ENCODE measurements around the gene DMD.

DMD gene

GRCh38 chrX:31836479-31836878, 1374.9 kb downstream of the DMD start:
- Mint-ChIP-seq H3K4me1 (no peaks in the 10 kb centered on the region), H3K36me3 (no peaks in the 10 kb centered on the region), H3K27ac (no peak overlapping the region), H3K27me3 (no peaks in the 10 kb centered on the region), H3K4me3 (no peak overlapping the region), H3K9me3 (no peaks in the 10 kb centered on the region)
- no peak for ATAC-seq

- no peaks in the 10 kb centered on the region for H3K4me1 Mint-ChIP-seq
- no peaks in the 10 kb centered on the region for H3K27me3 Mint-ChIP-seq
- no peak overlapping the region for H3K27ac Mint-ChIP-seq
- H3K9me3 Mint-ChIP-seq, result no peaks in the 10 kb centered on the region
- H3K36me3 Mint-ChIP-seq, result no peaks in the 10 kb centered on the region
- H3K4me3 Mint-ChIP-seq, result no peak overlapping the region
- ATAC-seq, result no peak
Observed at GRCh38 chrX:31832263-31832662, 1379.1 kb downstream of the DMD start.

- Mint-ChIP-seq H3K4me3 (no peak overlapping the region), H3K27ac (no peak overlapping the region), H3K4me1 (no peaks in the 10 kb centered on the region), H3K9me3 (no peaks in the 10 kb centered on the region), H3K36me3 (no peaks in the 10 kb centered on the region), H3K27me3 (no peaks in the 10 kb centered on the region)
- ATAC-seq, result no peak
Observed at GRCh38 chrX:31820430-31821210, 1390.7 kb downstream of the DMD start.

GRCh38 chrX:31819455-31819854, 1391.9 kb downstream of the DMD start:
- Mint-ChIP-seq H3K27me3 (no peaks in the 10 kb centered on the region), H3K27ac (no peak overlapping the region), H3K36me3 (no peaks in the 10 kb centered on the region), H3K4me3 (no peak overlapping the region), H3K9me3 (no peaks in the 10 kb centered on the region), H3K4me1 (no peaks in the 10 kb centered on the region)
- ATAC-seq, result no peak

GRCh38 chrX:31811106-31811505, 1400.2 kb downstream of the DMD start:
- Mint-ChIP-seq H3K27ac (no peak overlapping the region), H3K4me1 (no peaks in the 10 kb centered on the region), H3K27me3 (no peaks in the 10 kb centered on the region), H3K4me3 (no peak overlapping the region), H3K9me3 (no peaks in the 10 kb centered on the region), H3K36me3 (no peaks in the 10 kb centered on the region)
- ATAC-seq, result no peak

- no peaks in the 10 kb centered on the region for H3K36me3 Mint-ChIP-seq
- H3K4me3 Mint-ChIP-seq, result no peak overlapping the region
- no peaks in the 10 kb centered on the region for H3K27me3 Mint-ChIP-seq
- no peak overlapping the region for H3K27ac Mint-ChIP-seq
- no peaks in the 10 kb centered on the region for H3K4me1 Mint-ChIP-seq
- ATAC-seq, result no peak
- peaks cover 8% of the 10 kb centered on the region for H3K9me3 Mint-ChIP-seq
Observed at GRCh38 chrX:31808357-31808756, 1403.0 kb downstream of the DMD start.

- no peak overlapping the region for H3K27ac Mint-ChIP-seq
- no peaks in the 10 kb centered on the region for H3K36me3 Mint-ChIP-seq
- H3K9me3 Mint-ChIP-seq, result peaks cover 8% of the 10 kb centered on the region
- no peaks in the 10 kb centered on the region for H3K27me3 Mint-ChIP-seq
- H3K4me3 Mint-ChIP-seq, result no peak overlapping the region
- no peak for ATAC-seq
- H3K4me1 Mint-ChIP-seq, result no peaks in the 10 kb centered on the region
Observed at GRCh38 chrX:31807165-31807564, 1404.2 kb downstream of the DMD start.

- no peaks in the 10 kb centered on the region for H3K36me3 Mint-ChIP-seq
- no peak for ATAC-seq
- H3K27ac Mint-ChIP-seq, result no peak overlapping the region
- no peaks in the 10 kb centered on the region for H3K4me1 Mint-ChIP-seq
- H3K27me3 Mint-ChIP-seq, result no peaks in the 10 kb centered on the region
- peaks cover 8% of the 10 kb centered on the region for H3K9me3 Mint-ChIP-seq
- no peak overlapping the region for H3K4me3 Mint-ChIP-seq
Observed at GRCh38 chrX:31805781-31806180, 1405.6 kb downstream of the DMD start.

GRCh38 chrX:31800219-31800618, 1411.1 kb downstream of the DMD start:
- no peaks in the 10 kb centered on the region for H3K4me1 Mint-ChIP-seq

GRCh38 chrX:31796624-31797023, 1414.7 kb downstream of the DMD start:
- H3K27me3 Mint-ChIP-seq, result no peaks in the 10 kb centered on the region

More at GRCh38 chrX:31800219-31800618, 1411.1 kb downstream of the DMD start:
- H3K27ac Mint-ChIP-seq, result no peak overlapping the region
- H3K27me3 Mint-ChIP-seq, result no peaks in the 10 kb centered on the region
- H3K4me3 Mint-ChIP-seq, result no peak overlapping the region
- no peaks in the 10 kb centered on the region for H3K36me3 Mint-ChIP-seq
- H3K9me3 Mint-ChIP-seq, result peaks cover 10% of the 10 kb centered on the region
- ATAC-seq, result no peak

GRCh38 chrX:31747411-31747810, 1463.9 kb downstream of the DMD start:
- H3K4me1 Mint-ChIP-seq, result no peaks in the 10 kb centered on the region
- ATAC-seq, result no peak
- no peak overlapping the region for H3K27ac Mint-ChIP-seq
- H3K36me3 Mint-ChIP-seq, result no peaks in the 10 kb centered on the region
- H3K4me3 Mint-ChIP-seq, result no peak overlapping the region
- no peaks in the 10 kb centered on the region for H3K27me3 Mint-ChIP-seq
- H3K9me3 Mint-ChIP-seq, result peaks cover 3% of the 10 kb centered on the region

More at GRCh38 chrX:31796624-31797023, 1414.7 kb downstream of the DMD start:
- Mint-ChIP-seq H3K4me1 (no peaks in the 10 kb centered on the region), H3K27ac (no peak overlapping the region), H3K9me3 (peaks cover 3% of the 10 kb centered on the region), H3K36me3 (no peaks in the 10 kb centered on the region), H3K4me3 (no peak overlapping the region)
- no peak for ATAC-seq

- Mint-ChIP-seq H3K27ac (no peak overlapping the region), H3K9me3 (peaks cover 3% of the 10 kb centered on the region), H3K36me3 (no peaks in the 10 kb centered on the region), H3K4me3 (no peak overlapping the region), H3K4me1 (no peaks in the 10 kb centered on the region), H3K27me3 (no peaks in the 10 kb centered on the region)
- no peak for ATAC-seq
Observed at GRCh38 chrX:31743004-31743403, 1468.3 kb downstream of the DMD start.

- Mint-ChIP-seq H3K9me3 (no peaks in the 10 kb centered on the region), H3K27ac (no peak overlapping the region), H3K27me3 (no peaks in the 10 kb centered on the region), H3K4me1 (no peaks in the 10 kb centered on the region), H3K36me3 (no peaks in the 10 kb centered on the region), H3K4me3 (no peak overlapping the region)
- no peak for ATAC-seq
Observed at GRCh38 chrX:31717474-31717873, 1493.9 kb downstream of the DMD start.

- H3K4me1 Mint-ChIP-seq, result no peaks in the 10 kb centered on the region
- ATAC-seq, result no peak
- no peaks in the 10 kb centered on the region for H3K27me3 Mint-ChIP-seq
- no peaks in the 10 kb centered on the region for H3K9me3 Mint-ChIP-seq
- no peak overlapping the region for H3K4me3 Mint-ChIP-seq
- H3K36me3 Mint-ChIP-seq, result no peaks in the 10 kb centered on the region
- H3K27ac Mint-ChIP-seq, result no peak overlapping the region
Observed at GRCh38 chrX:31715675-31716074, 1495.7 kb downstream of the DMD start.

GRCh38 chrX:31714797-31715196, 1496.6 kb downstream of the DMD start:
- Mint-ChIP-seq H3K9me3 (no peaks in the 10 kb centered on the region), H3K4me1 (no peaks in the 10 kb centered on the region), H3K27me3 (no peaks in the 10 kb centered on the region), H3K27ac (no peak overlapping the region), H3K4me3 (no peak overlapping the region), H3K36me3 (no peaks in the 10 kb centered on the region)
- ATAC-seq, result no peak

- Mint-ChIP-seq H3K27me3 (no peaks in the 10 kb centered on the region), H3K4me3 (no peak overlapping the region), H3K27ac (no peak overlapping the region), H3K4me1 (no peaks in the 10 kb centered on the region), H3K36me3 (no peaks in the 10 kb centered on the region), H3K9me3 (no peaks in the 10 kb centered on the region)
- ATAC-seq, result no peak
Observed at GRCh38 chrX:31713120-31713519, 1498.2 kb downstream of the DMD start.
